Ammon's horn (tissue), 1 donor: ENCODE results near the gene TEF.
A peak's percentile ranks its signal among the peaks of the same experiment; 100 is the strongest.
"Not testable (repeated sequence)": the region's sequence is repeated elsewhere in the genome, so short reads cannot be mapped to it uniquely, and the experiment has no call there.

Source experiments
- DNase-seq: peaks from one replicate; pipeline ENCODE4 v3.0.0-alpha.2; 2016; ENCODE audit warnings: low spot score

TEF gene

GRCh38 chr22:41383085-41383484 lies 1.3 kb downstream of the TEF start:
- no peak for DNase-seq

- no peak for DNase-seq
Measured at GRCh38 chr22:41384128-41384527, 2.4 kb downstream of the TEF start.

DNA sequence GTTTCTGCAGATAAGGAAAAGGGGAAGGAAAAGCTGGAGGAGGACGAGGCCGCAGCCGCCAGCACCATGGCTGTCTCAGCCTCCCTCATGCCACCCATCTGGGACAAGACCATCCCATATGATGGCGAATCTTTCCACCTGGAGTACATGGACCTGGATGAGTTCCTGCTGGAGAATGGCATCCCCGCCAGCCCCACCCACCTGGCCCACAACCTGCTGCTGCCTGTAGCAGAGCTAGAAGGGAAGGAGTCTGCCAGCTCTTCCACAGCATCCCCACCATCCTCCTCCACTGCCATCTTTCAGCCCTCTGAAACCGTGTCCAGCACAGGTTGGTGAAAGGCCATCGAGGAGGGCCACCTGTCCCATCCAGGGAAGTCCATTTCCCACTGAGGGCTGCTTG lies 5.6 kb downstream of the TEF start:
- DNase-seq: no peak

- no peak for DNase-seq
Measured at GRCh38 chr22:41394012-41394356, 12.2 kb downstream of the TEF start.

DNA sequence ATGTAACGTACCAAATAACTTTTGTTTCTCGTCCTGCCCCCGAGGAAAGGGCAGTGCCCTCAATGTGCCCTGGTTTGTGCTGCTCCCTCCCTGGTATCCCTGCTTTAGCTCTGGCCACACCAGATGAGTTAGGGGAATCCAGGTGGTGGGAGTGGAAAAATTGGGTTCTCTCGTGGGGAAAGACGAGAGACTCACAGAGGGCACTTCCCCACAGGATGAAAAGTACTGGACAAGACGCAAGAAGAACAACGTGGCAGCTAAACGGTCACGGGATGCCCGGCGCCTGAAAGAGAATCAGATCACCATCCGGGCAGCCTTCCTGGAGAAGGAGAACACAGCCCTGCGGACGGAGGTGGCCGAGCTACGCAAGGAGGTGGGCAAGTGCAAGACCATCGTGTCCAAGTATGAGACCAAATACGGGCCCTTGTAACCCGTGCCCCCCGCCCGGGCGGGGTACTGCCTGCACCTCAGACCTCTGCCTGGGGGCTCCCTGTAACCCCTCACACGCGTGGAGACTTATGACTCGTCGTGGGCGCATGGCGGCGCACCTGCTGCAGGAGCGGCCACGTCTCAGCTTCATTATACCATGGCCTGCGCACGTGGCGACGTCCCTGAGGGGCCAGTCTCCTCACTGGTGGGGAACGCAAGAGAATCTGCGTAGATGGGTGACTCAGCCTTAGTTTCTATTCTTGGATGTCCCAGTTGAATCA lies 13.9 kb downstream of the TEF start:
- no peak for DNase-seq

DNA sequence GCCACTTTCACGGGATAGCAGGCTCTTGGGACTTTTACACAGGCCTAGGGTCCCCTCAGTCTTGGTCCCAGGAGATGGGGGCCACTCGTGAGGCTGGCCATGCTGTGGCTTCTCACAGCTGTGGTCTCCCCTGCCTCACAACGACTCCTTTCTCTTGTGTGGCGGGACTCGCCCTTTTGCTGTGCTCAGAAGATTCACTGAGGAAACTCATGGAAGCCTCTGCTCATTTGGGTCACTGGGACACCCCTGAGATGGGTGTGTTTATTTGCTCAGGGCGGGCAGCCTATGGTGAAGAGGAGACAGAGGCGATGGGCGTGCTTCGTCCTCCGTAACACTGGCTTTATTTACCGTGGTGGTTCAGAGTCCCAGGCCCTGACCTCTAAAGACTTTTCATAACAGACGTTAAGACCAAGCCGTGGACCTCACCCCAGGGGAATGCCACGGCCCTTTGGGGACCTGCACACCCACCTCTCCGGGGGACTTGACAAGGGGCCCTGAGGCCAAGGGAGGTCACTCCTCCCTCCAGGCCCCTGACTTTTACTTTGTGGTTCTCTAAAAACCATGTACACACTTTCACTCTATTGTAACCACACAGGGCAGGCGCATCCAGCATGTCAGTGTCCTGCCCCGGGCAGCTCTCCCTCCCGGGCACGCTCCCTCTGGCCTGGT lies 15.5 kb downstream of the TEF start:
- no peak for DNase-seq

GRCh38 chr22:41398921-41399320 lies 17.2 kb downstream of the TEF start:
- no peak for DNase-seq

DNA sequence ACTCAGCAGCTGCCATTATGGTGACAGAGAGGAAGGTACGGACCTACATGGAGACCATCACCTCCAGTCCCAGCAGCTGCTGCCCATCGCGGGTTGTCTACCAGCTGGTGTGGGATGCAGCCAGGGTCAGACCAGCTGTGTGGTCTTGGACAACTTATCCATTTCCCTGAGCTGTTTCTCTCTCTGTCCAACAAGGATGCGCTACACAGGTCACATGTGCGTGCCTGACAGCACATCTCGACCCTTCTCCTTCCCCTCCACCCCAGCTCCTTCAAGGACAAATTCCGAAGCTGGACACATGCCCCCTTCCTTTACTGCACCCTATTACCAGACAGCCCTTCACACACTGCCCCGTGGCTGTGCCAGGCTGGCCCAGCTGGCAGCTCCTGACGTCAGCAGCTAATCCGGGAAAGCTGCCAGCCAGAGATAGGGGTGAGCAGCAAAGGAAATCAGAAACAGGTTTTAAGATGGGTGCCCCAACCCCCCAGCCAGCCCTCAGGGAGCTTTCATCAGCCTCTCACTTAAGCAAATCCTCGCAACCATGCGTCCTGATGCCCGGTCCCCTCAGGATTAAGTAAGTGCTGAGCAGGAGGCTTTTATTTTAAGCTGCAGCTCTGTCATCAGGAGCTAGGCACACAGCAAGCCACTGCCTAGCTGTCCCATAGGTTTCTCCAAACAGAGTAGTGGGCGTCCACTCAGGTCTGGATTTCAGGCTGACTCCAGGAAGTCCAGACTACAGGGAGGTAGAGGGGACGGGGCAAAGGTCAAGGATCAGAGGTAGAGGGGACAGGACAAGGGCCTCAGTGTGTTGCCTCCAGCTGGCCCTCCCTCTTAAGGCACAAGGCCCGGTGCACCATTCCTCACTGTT lies 20.3 kb downstream of the TEF start:
- DNase-seq: peak; percentile 95

GRCh38 chr22:41402851-41403250 lies 21.1 kb downstream of the TEF start:
- DNase-seq: not testable (repeated sequence)

GRCh38 chr22:41403532-41404318 lies 22.0 kb downstream of the TEF start:
- peak; percentile 99 for DNase-seq

- DNase-seq: no peak
Measured at GRCh38 chr22:41405588-41405987, 23.8 kb downstream of the TEF start.

GRCh38 chr22:41406410-41406809 lies 24.7 kb downstream of the TEF start:
- DNase-seq: no peak

DNA sequence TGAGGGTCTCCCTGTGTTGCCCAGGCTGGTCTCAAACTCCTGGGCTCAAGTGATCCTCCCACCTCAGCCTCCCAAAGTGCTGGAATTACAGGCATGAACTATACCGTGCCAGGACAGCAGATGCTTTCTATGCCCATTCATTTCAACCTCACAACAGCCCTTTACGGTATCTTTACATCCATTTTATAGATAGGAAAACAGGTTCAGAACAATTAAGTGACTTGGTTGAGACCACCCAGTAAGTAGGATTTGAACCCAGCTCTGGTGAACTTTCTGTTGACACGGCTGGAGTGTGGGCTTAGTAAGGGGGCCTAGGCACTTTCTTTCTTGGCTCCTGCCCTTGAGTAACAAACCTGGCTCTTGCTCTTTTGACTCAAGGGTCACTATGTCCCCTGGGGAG lies 25.7 kb downstream of the TEF start:
- DNase-seq: no peak

- DNase-seq: no peak
Measured at GRCh38 chr22:41408665-41409064, 26.9 kb downstream of the TEF start.

- no peak for DNase-seq
Measured at GRCh38 chr22:41410311-41410751, 28.6 kb downstream of the TEF start.

DNA sequence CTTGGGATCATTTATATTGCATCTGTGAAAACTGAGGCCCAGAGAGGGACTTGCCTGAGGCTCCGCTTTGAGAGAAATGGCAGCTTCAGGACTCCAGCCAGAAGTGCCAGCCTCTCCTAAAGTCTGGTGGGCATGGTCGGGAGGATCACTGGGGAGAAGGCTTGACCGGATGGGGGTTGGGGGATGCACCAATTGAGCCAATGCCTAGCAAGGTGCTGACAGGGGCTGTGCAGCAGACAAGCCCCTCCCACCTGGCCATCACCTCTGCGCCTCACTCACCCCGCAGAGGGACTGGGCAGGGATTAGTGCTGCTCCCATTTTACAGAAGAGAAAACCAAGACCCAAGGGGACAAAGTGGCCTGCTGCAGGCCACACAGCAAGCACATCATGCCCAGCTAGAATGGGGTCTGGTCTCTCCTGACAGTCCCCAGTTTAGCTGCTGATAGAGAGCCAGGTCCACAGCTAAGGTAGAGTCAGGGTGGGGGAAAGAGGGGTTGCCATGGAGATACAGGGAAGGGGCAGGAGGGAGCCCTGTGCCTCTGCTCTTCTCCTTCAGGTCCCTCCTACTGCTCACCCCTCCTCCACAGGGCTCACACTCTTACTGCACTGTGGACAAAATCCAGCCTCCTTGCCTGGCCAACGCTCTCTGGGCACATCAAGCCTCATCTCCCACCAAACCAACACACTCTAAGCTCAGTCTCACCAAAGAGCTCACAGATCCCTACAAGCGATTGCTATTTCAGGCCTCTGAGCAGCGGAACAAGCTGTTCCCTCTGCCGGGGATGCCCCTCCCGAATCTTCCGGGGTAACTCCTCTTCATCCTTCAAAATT lies 29.5 kb downstream of the TEF start:
- peak; percentile 75 for DNase-seq

DNA sequence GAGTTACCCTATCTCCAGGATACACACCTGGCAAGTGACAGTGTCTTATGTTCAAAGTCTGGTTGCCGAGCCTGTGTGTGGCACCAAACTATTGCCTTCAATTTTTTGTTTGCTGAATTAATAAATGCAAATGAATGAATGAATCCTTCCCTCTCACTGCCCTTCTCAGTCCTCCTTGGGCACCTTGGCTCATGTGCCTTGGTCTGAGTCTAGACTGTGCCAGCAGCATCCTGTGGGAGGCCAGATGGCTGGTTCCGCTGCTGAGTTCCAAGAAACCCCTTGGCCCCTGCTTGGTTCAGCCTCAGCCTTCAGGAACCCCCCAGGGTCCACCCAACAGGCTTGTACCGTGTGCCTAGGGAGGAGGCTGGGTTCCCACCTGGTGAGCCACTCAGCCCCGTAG lies 33.8 kb downstream of the TEF start:
- DNase-seq: no peak

- DNase-seq: peak; percentile 99
Measured at GRCh38 chr22:41417622-41418390, 36.1 kb downstream of the TEF start.

- no peak for DNase-seq
Measured at GRCh38 chr22:41418717-41419116, 37.0 kb downstream of the TEF start.

DNA sequence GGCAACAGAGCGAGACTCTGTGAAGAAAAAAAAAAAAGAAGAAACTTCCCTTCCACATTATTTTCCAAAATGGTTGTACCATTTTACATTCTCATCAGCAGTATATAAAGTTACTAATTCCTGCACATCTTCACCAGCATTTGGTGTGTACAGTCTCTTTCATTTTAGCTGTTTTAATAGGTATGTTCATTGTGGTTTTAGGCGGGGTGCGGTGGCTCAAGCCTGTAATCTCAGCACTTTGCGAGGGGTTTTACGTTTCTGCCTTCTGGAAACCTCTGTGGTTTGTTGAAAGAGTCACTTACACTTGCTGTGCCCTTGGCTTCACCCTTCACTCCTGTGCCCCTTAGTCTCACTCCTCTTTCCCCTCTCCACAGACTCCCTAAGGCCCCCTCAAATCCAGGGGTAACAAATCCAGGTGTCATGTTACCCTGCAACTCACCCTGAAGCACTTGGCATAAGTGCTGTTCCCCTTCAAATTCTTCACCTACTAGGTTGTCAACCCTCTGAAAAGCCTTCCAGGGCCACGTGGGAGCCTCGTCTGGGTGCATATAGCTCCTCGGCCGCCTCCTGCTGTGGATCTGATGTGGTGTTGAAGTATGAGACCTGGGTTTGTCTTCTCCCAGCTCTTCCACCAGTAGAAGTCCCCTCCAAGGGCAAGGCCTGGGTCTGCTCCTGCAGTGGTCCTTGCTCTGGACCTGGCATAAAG lies 44.1 kb downstream of the TEF start:
- DNase-seq: no peak
